Cardiac septum (tissue), 1 donor: ENCODE data around the gene CRABP1. TPM values are rescaled to one million over a fixed set of nuclear protein-coding genes. Genes with fewer than 3 reads are reported as not detected.
A peak's percentile ranks its signal among the peaks of the same experiment; 100 is the strongest.

Experiments used
- DNase-seq: peaks from one replicate; pipeline ENCODE4 v3.0.0-alpha.2; 2020; ENCODE audit warnings: low spot score
- intact Hi-C: fragments of 100-400 bp; cut with DNase I; formaldehyde crosslinking; loops from one replicate; pipeline ENCODE4 v1.14.0; 2022
- long read RNA-seq: library from polyadenylated mRNA; unstranded; transcript quantifications from one replicate; pipeline ENCODE4 v2.0.0, GENCODE V29; 2021
- total RNA-seq: library from RNA; stranded (reverse); fragmentation: NEBNext Ultra II Directional; extraction: Animal tissue kit (Norgen Biotek cat#: 25700); gene quantifications from one replicate; pipeline ENCODE4 v1.2.1, GENCODE V29; 2021
- donor health status: DM: no; HTN: no; CAD: no.

Gene CRABP1
- total RNA-seq: not detected
- long read RNA-seq: 0 reads

DNA sequence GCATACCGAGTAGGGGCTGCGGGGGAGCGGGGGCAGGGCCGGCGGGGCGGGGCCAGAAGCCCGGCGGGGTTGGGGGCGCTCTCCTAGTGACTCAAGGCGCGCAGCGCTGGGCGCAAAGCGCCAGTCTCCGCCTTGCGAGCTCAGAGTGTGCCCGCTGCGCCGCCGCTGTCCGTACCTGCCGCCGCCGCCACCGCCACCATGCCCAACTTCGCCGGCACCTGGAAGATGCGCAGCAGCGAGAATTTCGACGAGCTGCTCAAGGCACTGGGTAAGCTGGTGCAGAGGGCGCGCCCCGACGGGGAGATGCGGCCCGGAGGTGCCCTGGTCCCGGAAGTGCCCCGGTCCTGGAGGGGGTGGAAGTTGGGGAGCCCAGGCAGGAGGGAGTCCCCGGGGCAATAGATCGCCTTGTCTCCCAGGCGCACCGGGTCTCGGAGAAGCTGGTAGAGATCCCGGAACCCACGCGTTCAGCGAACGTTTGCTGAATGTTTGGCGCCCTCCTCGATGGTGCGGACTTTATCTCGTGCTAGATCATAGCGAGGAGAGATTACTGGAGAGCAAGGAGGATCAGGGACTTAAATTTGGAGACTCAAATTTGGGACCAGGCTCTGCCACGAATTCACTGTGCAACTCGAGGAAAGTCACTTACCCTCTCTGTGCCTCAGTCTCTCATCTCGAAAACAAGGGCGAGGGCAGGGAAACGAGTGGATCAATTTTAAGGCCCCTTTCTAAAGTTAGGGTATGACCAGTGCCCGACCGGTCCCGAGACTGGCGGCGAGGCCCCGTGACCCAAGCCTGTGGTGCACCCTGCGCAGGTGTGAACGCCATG is at the start of gene CRABP1:
Gene CRABP1 (plus strand): TSS at position 123 of the 826 bp plus-strand sequence. CDS start 76 bp downstream, at position 199.
- intact Hi-C loops: no loop called here
- DNase-seq: peak; percentile 35

DNA sequence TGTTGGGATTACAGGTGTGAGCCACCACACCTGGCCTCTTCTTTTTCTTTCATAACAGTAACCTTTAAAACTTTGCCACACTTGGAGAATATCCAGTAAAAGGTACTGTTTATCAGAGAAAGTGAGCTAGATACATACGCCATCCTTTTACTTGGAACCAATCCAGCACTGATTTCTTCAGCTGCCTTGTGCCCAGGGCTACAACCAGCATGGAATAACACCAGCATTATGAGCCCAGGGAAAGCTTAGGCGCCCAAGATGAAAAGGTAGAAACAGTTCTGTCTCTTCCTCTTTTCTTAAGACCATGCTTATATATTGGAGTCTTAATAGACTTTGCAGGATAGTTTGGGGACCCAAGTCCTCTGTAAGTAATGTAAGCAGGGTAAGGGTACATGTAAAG is 49.1 kb upstream of the CRABP1 start:
- no peak for DNase-seq
- intact Hi-C loops: no loop called here

DNA sequence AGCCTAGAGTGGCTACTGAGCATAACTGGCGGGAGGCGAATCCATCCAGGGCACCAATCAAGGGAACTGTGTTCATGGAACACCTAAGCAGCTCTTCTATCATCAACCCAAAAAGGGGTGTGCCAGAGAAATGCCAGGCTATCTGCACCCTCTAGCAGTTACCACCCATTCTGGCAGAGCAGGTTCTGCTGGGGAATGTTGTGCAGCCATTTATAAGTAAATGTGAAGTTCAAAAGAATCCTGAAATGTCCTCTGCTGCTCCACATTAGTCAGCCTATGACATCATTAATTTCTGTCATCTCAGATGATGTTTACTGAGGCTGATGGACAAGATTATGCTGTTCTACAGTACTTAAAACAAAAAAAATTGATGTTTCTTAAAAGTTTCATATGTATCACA is 48.5 kb upstream of the CRABP1 start:
- intact Hi-C loops: no loop called here

DNA sequence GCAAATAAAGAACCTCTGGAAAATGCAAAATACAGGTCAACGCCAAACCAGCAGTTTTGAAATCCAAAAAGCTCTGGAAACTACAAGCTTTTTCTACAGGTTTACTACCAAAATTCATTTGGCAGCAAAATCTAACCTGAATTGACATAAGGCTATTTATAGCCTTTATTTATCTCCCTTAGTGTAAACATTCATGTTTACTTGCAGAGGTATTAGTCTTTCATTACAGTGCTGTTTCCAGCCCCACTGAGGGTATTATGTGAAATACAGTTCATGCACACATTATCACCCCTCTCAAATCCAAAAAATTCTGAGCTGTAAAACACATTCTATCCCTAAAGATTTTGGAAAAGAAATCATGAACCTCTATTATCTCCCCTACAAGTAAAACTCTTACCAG is 47.9 kb upstream of the CRABP1 start:
- intact Hi-C loops: no loop called here

More for the DNA sequence above, 48.5 kb upstream of the CRABP1 start:
- no peak for DNase-seq

DNA sequence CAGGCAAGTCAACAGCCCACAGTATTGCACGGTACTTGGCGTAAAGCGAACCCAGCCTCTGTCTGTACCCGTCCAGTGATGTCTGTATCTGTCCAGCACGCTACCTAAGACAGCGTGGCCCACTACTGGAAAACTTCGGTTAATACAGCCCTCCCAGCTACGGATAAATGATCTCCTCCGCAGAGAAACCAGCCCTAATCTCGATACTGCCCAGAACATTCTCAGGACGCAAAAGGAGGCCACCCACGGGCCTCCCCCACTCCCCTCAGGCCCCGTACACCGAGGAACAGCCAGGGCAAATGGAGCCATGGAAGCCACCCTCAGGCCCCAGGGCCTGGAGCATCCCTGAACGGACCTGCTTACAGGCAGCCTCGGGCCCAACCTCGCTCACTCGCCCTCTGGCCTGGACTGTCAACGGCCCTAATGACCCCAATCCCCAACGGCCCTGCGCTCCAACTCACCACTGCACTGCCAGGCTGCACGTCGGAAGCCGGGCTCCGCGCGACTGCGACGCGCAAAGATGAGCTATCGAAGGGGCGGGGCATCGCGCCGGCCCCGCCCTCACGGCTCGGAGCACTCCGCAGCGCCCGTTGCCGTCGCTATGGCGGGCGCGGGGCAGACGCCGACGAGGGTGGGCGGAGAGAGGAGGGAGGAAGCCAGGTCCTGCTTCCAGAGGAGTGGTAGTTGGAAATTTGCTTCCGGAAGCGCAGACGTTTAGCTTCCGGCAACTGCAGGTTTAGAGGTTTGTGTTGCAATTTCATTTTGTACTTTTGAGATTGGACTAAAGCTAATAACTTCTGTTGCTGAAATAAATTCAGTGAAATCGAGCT is 40.8 kb upstream of the CRABP1 start, which contains the start of gene SKIC8:
Gene SKIC8 (minus strand): TSS at position 509 of the 830 bp plus-strand sequence. CDS start 3,923 bp downstream, outside the sequence.
- intact Hi-C loops: loop anchor here (5.0 kb wide), 1 partner anchor 138 kb away; the partner anchor contains the start of gene IREB2
- peak; percentile 96 for DNase-seq

More for the DNA sequence above, 47.9 kb upstream of the CRABP1 start:
- DNase-seq: no peak

DNA sequence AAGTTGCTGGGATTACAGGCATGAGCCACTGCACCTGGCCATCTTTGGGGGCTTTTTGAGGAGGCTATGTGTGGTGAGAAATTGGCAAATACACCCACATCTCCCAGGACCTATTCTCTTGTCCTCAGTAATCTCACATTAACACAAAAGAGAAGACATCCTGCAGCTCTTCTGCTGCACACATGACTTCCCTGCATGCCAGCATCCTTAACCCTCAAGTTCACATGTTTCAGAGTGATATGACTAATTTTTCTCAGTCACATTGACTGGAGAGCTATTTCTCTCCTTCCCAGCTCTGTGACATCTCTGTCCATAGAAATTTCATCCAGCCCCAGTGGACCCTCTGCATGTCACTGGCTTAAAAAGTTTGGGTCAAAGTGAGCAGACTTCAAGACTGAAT is 38.8 kb upstream of the CRABP1 start:
- intact Hi-C loops: no loop called here
- no peak for DNase-seq

DNA sequence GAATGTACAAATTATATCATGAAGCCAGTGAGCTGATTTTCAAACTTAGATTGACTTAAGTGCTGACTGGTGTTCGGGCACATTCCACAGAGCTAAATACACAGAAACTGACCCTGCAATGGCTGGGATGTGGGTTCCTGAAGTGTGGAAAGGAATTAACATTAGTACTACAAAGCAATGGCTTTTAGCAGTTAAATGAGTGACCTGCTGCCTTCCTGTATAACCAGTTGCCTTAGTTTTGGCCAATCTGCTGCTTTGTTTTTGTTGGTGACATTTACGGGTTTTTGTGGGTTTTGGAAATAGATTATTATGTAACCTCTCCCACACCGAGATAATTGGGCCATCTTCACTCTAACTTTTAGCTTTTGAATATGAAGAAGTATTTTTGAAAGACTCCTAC is 38.3 kb upstream of the CRABP1 start:
- intact Hi-C loops: no loop called here

DNA sequence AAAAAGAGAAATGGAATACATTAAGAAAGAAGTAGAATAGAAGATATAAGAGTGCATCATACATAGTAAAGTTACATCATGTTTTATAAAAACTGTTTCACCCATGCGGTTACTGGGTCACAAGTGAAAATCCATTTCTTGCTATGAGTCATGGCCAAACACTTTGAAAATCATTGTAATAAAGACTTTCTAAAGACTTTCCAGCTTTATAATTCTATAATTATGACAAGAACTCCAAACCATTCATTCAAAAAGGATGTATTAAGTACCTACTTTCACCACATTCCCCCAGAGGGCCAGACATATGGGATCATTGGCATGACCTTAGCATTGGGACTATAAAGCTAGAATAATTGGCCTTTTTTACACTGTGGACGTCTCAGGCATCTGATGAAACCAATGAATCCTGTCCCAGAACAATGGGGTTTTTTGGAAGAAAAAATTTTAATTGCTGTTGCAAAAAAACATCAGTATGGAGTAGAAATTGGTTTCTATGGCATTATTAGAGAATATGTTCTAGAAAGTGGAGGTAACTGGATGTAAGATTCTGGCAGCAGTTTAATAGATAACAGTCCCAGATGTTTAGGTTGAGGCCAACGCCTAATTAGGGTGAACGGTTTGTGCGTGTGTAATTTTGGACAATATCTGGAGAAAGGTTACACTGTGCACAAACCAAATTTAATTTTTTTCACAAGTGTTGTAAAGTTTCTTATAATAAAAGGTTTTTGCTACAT is 37.4 kb upstream of the CRABP1 start:
- no peak for DNase-seq
- intact Hi-C loops: no loop called here

More for the DNA sequence above, 38.3 kb upstream of the CRABP1 start:
- DNase-seq: no peak

DNA sequence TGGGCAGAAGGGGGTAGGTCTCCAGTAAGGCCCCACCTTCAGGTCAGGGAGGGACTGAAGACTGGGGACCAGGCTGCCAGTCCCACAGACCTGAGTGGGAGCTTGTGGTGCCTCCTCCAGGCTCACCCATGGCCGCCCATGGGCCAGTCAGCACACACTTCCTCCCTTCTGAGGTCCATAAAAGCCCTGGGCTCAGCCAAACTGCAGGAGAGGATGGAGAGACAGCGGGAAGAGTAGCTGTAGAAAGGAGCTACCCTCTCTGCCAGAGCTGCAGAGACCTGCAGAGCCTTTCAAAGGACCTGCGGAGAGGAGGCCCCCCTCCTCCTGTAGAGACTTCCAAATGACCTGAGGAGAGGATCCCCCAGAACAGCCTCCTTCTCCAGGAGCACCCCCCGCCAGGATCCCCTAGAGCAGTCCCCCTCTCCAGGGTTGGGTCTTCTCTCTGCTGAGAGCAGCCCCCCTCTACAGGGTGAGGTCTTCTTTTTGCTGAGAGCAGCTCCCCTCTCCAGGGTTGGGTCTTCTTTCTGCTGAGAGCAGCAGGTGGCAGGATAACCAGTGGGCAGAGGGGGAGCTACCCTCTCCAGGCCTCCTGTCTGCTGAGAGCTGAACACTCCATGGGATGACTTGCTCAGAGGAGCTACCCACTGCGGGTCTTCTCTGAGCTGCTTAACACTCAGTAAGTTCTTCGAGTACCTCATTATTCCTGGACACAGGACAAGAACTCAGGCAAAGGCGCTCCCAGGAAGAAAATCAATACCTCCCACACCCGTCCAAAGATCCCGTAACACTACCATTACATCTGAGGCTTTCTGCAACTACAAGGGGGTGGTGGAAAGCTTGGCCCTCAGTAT is 35.7 kb upstream of the CRABP1 start:
- intact Hi-C loops: no loop called here
- DNase-seq: no peak

DNA sequence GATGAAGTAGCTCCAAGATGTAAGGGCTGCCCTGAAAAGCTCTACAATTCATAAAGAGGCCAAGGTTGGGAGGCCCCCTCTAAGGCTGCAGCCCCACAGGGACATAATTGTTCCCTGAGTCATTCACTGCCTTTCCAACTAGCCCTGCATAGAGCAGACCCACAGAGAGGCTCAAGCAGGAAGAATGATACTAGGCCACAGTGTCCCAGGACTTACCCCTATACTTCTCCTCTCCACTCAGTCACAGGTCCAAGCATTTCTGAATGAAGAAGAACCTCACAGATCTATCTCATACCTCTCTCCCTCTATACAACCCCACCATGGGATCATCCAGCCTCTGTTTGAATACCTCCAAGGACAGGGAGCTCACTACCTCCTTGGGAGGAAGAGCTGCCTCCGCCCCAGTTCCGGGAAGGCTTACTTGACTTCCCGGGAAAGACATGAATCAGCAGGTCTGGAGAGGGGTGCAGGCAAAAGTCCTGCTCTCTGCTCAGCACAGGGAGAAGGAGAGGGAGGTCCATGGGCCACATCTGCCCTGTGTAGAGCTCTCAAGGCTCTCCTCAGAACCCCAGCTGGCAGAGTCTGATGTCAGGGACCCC is 33.9 kb upstream of the CRABP1 start:
- intact Hi-C loops: no loop called here
- DNase-seq: no peak

DNA sequence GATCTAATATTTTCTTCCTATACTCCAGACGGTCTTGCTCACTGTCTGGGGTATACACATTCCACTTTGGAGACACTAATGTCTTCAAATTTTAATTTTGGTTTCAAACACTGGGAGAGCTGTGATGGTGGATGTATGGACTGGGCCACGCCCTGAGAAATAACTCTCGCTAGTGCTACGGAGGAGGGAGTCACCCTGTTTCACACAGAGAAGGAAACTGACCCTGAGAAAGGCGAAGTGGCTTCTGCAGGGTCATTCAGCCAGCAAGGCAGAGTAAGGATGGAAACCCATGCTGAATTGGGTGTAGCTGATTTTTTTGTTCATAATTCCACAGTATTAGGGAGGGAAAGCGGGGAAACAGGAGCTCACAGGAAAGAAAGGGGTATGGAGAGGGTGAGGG is 32.2 kb upstream of the CRABP1 start:
- intact Hi-C loops: loop anchor here (2.0 kb wide), 2 partner anchors 115 to 175 kb away; no protein-coding TSS in a partner anchor
- DNase-seq: no peak

DNA sequence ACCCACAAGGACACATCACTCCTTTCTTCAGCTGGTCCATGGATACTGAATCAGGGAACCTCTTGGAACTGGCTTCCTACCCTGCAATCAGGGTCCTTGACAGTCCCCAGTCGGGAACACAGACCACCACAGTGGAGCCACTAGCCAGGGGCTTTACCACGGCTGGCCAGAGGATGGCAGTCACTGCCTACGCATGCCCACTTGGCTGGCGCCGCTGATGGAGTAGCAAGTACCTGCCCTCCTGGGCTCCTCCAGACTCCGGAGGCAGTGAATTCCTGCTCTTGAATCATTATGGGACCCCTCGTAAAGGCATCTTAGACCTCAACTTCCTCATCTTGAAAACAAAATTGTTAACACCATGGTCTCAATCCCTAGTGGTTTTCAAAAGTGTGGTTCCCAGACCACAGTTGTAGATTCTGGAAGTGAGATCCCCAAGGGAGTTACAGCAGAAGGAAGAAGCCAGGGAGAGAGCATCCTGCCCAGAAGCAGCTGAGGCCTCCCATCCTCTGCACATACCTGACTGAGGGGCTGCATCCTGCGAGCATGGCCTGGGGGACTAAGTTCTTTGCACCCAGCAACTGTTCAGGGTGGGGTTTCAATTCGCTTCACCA is 31.6 kb upstream of the CRABP1 start:
- peak; percentile 85 for DNase-seq
- intact Hi-C loops: loop anchor here (2.0 kb wide), 2 partner anchors 114 to 174 kb away; no protein-coding TSS in a partner anchor

DNA sequence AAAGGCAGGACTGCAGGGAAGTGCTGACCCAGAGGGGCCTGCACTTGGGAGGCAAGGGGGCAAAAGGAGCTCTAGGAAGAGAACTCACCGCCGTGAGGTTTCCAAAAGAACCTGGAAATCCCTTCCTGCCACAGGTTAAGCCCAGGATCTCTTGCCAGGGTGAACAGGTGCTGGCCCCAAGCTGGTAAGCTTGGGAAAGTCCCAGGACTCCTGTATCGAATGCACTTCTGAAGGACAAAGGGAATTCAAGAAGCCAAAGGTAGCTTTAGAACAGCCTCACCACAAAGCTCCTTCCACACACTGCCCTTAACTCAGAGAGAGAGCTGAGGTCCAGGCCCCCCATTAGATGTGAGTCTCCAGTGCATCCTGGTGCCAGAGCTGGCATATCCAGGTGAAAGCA is 28.9 kb upstream of the CRABP1 start:
- DNase-seq: no peak
- intact Hi-C loops: no loop called here

DNA sequence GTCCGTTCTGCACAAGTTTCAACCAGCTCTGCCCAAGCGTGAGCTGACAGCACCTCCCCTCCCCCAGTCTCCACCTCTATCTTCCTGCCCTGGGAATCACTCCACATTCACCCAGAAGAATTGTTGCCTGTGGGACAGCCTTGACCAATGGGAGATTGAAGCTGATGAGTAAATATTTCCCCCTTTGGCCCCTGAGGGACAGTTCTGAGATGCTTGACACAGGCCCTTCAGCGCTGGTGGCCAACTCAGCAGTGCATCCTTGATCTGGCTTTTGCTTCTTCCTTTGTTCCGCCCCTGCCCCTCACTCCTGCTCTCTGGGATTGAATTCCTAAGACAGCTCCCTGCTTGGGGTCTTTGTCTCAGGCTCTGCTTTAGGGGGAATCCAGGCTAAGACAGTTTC is 27.6 kb upstream of the CRABP1 start:
- no peak for DNase-seq
- intact Hi-C loops: no loop called here

DNA sequence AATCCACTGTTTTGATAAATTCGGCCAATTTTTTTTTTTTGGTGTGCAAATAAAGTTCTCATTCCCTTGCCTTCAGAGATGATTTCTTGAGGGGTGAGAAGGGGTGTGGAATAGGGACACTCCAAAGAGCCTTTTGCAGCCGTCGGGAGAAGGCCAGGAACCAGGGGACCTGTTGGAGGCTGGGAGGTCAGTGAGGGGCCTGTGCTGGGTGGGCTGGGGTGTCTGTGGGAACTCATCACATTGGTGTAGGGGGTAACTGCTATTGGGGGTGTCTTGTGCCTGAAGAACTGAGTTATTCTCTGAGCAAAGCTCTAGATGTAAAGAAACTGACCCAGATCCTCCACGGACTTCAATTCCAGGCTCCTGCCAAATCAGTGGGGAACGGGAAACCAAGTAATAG is 27.2 kb upstream of the CRABP1 start:
- intact Hi-C loops: no loop called here
- peak; percentile 62 for DNase-seq

DNA sequence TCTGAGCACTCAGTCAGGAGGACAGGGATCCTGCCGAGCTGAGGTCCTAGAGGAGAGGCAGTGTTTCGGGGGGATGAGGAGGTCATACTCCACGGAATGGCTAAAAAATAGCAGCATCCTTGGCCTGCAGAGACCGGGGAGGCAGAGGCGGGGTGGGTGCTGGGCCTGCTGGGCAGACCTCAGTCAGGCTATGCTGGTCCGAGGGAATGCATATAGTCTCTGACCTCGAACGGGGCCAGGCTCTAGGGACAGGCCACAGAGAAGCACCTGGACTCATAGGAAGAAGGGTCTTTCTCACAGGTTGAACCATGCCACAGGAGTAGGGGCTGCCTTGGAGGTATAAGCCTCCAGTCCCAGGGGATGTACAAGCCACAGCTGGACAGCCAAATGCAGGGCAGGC is 26.8 kb upstream of the CRABP1 start:
- intact Hi-C loops: no loop called here
- DNase-seq: peak; percentile 71

DNA sequence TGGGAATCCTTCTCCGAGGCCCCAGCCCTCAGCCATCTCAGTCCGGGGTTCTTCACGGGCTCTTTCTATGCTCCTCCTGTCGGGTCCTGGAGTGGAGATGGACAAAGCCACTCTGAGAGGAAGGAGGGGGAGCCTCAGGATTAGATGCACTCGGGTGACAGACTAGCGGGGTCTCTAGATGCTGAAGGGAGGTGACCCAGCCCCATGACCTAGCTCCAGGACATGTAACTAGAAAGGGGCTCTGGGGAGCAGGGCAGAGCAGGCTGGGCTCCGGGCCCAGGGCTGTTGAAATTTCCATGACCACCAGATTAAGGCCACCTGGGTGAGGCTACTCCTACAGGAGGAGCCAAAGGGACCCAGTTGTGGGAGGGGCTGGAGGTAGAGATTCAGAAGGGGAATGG is 26.0 kb upstream of the CRABP1 start:
- intact Hi-C loops: no loop called here
- DNase-seq: peak; percentile 71

DNA sequence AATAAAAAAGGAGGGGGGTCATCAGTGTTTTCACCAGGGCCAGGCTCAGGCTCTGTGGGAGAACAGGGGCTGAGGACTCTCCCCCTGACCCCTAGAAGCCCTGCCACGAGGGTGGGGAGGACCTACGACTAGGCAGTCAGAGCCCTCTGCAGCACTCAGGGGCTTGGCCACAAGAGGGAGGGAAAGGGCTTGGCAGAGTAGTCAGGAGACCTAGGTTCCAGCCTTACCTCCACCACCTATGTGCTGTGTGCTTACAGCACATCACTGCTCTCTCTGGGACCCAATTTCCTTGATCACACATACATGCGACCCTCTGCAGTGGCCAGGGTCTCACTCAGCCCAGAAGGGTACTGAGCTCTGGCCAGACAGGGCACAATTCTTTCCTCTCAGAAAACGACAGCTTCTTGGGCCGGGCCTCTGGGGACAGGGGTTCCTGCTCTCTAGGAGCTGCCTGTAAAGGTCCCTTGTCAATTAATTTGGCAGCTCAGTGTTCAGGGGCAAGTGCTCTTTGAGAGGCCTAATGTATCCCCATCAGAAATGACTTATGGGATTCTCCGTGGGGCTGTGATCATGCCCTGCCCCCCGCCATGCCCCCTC is 24.4 kb upstream of the CRABP1 start:
- DNase-seq: no peak
- intact Hi-C loops: no loop called here
